Fibroblast of lung (primary cell): ENCODE data around the gene SLC5A6. TPM values are rescaled to one million over a fixed set of nuclear protein-coding genes. Genes with fewer than 3 reads are reported as not detected.
A peak's percentile ranks its signal among the peaks of the same experiment; 100 is the strongest.

Source experiments
- DNase-seq, 2 donors: peaks; one replicate each; pipeline versions ENCODE4 v3.0.0 to v3.0.0-alpha.2; 2010; ENCODE audit warnings: low read depth in 2 of 2
- H2AFZ ChIP-seq: 2 replicates; pipeline ENCODE4 v1.5.1; 2012; ENCODE audit warnings: low read length, control low read depth, inconsistent platforms
- H3K27ac ChIP-seq: 2 replicates; pipeline ENCODE4 v1.5.1; 2011; ENCODE audit warnings: low read length, control low read depth; ENCODE audit not compliant: insufficient read depth
- H3K27me3 ChIP-seq: 2 replicates; pipeline ENCODE4 v1.5.1; 2011; ENCODE audit warnings: mild to moderate bottlenecking, low read length; ENCODE audit not compliant: control insufficient read depth, insufficient read depth
- H3K36me3 ChIP-seq: 2 replicates; pipeline ENCODE4 v1.5.1; 2011; ENCODE audit warnings: low read length; ENCODE audit not compliant: control insufficient read depth, insufficient read depth
- H3K4me1 ChIP-seq: 2 replicates; pipeline ENCODE4 v1.5.1; 2011; ENCODE audit warnings: low read length; ENCODE audit not compliant: control insufficient read depth, insufficient read depth; ENCODE audit errors: extremely low read depth
- H3K4me2 ChIP-seq: 2 replicates; pipeline ENCODE4 v1.5.1; 2011; ENCODE audit warnings: low read length, control low read depth; ENCODE audit not compliant: insufficient read depth; ENCODE audit errors: extremely low read depth
- H3K4me3 ChIP-seq, 4 experiments: fragments of 200-600 bp in 1 of 4; sonication (generic) in 1 of 4; replicated peaks in 1 of 4; 2 replicates each; pipeline ENCODE4 v1.5.1; 2011 to 2016; ENCODE audit warnings: low read length in 4 of 4, low read depth in 3 of 4, mild to moderate bottlenecking in 3 of 4, control low read depth in 2 of 4, inconsistent platforms in 1 of 4, mixed read lengths in 1 of 4; ENCODE audit not compliant: insufficient read depth in 1 of 4; ENCODE audit errors: control extremely low read depth in 1 of 4
- H3K79me2 ChIP-seq: 2 replicates; pipeline ENCODE4 v1.5.1; 2012; ENCODE audit warnings: mild to moderate bottlenecking, low read length, inconsistent platforms; ENCODE audit not compliant: control insufficient read depth, insufficient read depth
- H3K9ac ChIP-seq: 2 replicates; pipeline ENCODE4 v1.5.1; 2011; ENCODE audit warnings: mild to moderate bottlenecking, low read length, control low read depth; ENCODE audit not compliant: insufficient read depth
- H3K9me3 ChIP-seq: 2 replicates; pipeline ENCODE4 v1.5.1; 2012; ENCODE audit warnings: low read depth, low read length; ENCODE audit not compliant: control insufficient read depth, insufficient read depth
- H4K20me1 ChIP-seq: 2 replicates; pipeline ENCODE4 v1.5.1; 2011; ENCODE audit warnings: low read length; ENCODE audit not compliant: control insufficient read depth, insufficient read depth; ENCODE audit errors: extremely low read depth
- CTCF ChIP-seq, 2 donors: IDR thresholded peaks in 1 of 2; conservative IDR thresholded peaks in 1 of 2; 1 replicate in 1 of 2; 2 replicates in 1 of 2; pipeline ENCODE4 v1.5.1; 2011 to 2012; ENCODE audit warnings: low read length in 2 of 2, control low read depth in 1 of 2, inconsistent platforms in 1 of 2, low read depth in 1 of 2, mild to moderate bottlenecking in 1 of 2
- EZH2 ChIP-seq: IDR thresholded peaks from 2 replicates; pipeline ENCODE4 v1.5.1; 2012; ENCODE audit warnings: low read length, control low read depth, mild to moderate bottlenecking; ENCODE audit errors: missing control alignments
- polyA plus RNA-seq, 2 donors: library from polyadenylated mRNA; depleted of rRNA in 1 of 2; stranded (reverse) in 1 of 2; unstranded in 1 of 2; fragments of >200 nt; gene quantifications; 2 replicates each; pipeline ENCODE4 v1.2.1, GENCODE V29; 2011 to 2012; ENCODE audit warnings: missing spikeins in 1 of 2
- total RNA-seq: library from RNA; depleted of rRNA; stranded (reverse); fragments of >200 nt; gene quantifications from 2 replicates; pipeline ENCODE4 v1.2.1, GENCODE V29; 2014

The SLC5A6 gene
- total and polyA plus RNA-seq, 2 donors (not counting 1 experiment from before 2014, with no cell fraction given), result 11.5 to 13.9 TPM

- Histone ChIP-seq H3K27me3 (peaks cover 11% of the 10 kb centered on the region), H3K36me3 (no peaks in the 10 kb centered on the region), H3K4me1 (no peaks in the 10 kb centered on the region), H2AFZ (no peak overlapping the region), H3K4me3 (no peak overlapping the region), H3K27ac (no peak overlapping the region), H3K9ac (no peak overlapping the region), H3K9me3 (no peaks in the 10 kb centered on the region), H4K20me1 (no peaks in the 10 kb centered on the region), H3K4me2 (no peak overlapping the region), H3K79me2 (no peaks in the 10 kb centered on the region)
- peak; percentile 9 to 19 for DNase-seq
- no peak for TF ChIP-seq CTCF (conservative IDR thresholded peaks at IDR 0.05 in 1 of 2, IDR thresholded peaks at IDR 0.05 in 1 of 2; ENCODE audit: low read depth in 1 of 2, low read length in 2 of 2)
- TF ChIP-seq EZH2, result no peak
Observed at GRCh38 chr2:27162151-27163121, 49.6 kb downstream of the SLC5A6 start.

- Histone ChIP-seq H3K9me3 (no peaks in the 10 kb centered on the region), H3K27ac (no peak overlapping the region), H2AFZ (no peak overlapping the region), H3K36me3 (no peaks in the 10 kb centered on the region), H4K20me1 (no peaks in the 10 kb centered on the region), H3K4me1 (no peaks in the 10 kb centered on the region), H3K4me3 (no peak overlapping the region), H3K9ac (no peak overlapping the region), H3K4me2 (no peak overlapping the region), H3K79me2 (no peaks in the 10 kb centered on the region), H3K27me3 (peaks cover 7% of the 10 kb centered on the region)
- DNase-seq, result no peak
- TF ChIP-seq EZH2 (no peak), CTCF (conservative IDR thresholded peaks at IDR 0.05 in 1 of 2, IDR thresholded peaks at IDR 0.05 in 1 of 2; ENCODE audit: low read depth in 1 of 2, low read length in 2 of 2) (no peak)
Observed at GRCh38 chr2:27160191-27160590, 51.9 kb downstream of the SLC5A6 start.

- H2AFZ ChIP-seq, result no peak overlapping the region
- H4K20me1 ChIP-seq, result no peaks in the 10 kb centered on the region
- no peaks in the 10 kb centered on the region for H3K79me2 ChIP-seq
- no peak overlapping the region for H3K4me2 ChIP-seq
- peaks cover 7% of the 10 kb centered on the region for H3K27me3 ChIP-seq
- H3K4me1 ChIP-seq, result no peaks in the 10 kb centered on the region
- H3K36me3 ChIP-seq, result no peaks in the 10 kb centered on the region
- no peak for TF ChIP-seq CTCF (conservative IDR thresholded peaks at IDR 0.05 in 1 of 2, IDR thresholded peaks at IDR 0.05 in 1 of 2; ENCODE audit: low read depth in 1 of 2, low read length in 2 of 2)
- no peak for TF ChIP-seq EZH2
- H3K9ac ChIP-seq, result no peak overlapping the region
- H3K4me3 ChIP-seq, result no peak overlapping the region
- DNase-seq, result no peak
- no peaks in the 10 kb centered on the region for H3K9me3 ChIP-seq
- no peak overlapping the region for H3K27ac ChIP-seq
Observed at GRCh38 chr2:27159271-27159670, 52.8 kb downstream of the SLC5A6 start.
